HG03095 (cell line): ENCODE measurements around the gene LANCL1.

Experiments
- ATAC-seq: cut with Tn5 transposase; IDR thresholded peaks from one replicate; pipeline ENCODE4 v1.9.1; 2021; ENCODE audit warnings: moderate library complexity; ENCODE audit not compliant: unreplicated experiment

Gene LANCL1, protein sequence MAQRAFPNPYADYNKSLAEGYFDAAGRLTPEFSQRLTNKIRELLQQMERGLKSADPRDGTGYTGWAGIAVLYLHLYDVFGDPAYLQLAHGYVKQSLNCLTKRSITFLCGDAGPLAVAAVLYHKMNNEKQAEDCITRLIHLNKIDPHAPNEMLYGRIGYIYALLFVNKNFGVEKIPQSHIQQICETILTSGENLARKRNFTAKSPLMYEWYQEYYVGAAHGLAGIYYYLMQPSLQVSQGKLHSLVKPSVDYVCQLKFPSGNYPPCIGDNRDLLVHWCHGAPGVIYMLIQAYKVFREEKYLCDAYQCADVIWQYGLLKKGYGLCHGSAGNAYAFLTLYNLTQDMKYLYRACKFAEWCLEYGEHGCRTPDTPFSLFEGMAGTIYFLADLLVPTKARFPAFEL

DNA sequence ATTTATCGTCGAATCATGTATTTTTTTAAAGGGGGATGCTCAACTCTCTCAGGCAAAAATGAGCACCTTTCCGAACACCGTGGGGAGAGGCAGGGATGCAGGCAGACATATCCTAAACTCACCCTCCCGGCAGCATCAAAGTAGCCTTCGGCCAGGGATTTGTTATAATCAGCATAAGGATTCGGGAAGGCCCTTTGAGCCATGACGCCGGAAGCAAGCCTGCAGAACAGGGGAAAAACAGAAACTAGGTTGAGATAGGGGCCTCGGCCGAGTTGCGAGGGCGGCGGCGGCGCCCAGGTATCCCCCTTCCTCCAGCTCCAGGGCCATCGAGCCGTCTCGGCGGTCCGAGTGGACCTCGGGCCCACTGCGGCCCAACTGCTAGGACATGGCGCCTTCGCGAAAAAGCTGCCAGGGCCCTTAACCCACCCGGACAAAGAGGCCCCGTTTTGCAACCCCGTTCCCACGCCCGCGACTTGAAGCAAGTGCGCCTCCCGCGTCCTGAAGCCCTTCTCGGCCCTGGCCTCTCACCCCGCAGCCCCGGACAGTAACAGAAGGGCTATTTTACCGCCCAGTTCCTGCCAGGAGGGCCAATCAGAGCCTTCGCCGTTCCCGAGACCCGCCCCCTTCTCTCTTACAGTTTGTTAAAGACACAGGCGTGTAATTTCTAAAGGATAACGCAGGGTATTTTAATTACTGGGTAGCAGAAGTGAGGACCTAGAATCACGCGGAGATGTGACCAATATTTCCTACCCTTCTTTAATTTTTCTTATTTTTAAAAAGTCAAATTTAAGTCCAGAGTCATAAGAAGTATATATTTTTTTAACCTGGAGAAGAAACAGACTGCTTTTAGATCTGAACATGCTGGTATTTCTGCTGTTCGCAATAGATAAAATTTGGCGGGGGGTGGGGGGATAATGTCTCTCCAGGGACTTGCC is at the start of gene LANCL1:
LANCL1 (minus strand) TSS at position 566 of the 935 bp plus-strand sequence; CDS start at position 203, 363 bp downstream.
- ATAC-seq: peak; percentile 100

DNA sequence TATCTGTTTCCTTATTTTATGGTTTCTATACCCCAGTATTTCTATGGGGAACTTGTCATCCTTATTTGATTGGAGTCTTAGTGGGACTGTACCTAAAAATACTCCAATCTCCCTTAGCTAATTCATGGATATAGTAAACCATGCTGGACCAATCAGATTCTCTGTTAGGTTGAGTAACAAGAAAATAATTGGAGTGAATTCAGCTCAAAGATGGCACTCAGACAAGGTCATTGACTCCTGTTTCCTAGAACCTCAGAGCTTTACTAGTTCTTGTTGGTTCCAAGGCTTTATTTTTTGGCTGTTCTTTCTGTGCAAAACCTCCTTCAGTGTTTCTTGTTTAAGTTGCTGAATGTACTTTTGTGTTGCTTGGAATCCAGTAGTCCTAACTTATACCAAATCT is 48.0 kb upstream of the LANCL1 start:
- no peak for ATAC-seq

DNA sequence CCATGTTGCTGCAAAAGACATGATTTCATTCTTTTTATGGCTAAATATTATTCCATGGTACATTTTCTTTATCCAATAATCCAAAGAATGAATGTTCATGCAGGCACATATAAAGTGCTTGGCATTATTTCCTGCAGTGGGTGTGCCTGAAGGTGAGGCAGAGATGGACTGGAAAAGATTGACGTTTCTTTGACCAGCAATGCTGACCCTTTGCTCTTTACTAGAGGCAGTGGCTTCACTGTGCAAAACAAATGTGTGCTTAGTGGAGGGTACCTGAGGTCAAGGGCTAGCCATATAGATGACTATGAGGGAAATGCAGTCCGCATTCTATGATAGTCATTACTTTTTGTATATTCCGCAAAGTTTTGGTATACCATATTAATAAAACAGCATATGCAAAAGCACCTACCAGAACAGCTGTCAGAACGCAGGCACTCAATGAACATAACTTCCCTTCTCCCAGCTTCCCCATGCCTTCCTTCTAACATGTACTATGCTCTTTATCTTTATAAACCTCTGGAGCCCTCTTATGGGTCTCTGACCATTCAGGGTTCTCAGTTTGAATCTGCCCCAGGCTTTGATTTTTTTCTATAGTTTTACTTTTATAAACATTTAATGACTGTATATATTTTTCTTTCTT is 47.2 kb upstream of the LANCL1 start:
- no peak for ATAC-seq

DNA sequence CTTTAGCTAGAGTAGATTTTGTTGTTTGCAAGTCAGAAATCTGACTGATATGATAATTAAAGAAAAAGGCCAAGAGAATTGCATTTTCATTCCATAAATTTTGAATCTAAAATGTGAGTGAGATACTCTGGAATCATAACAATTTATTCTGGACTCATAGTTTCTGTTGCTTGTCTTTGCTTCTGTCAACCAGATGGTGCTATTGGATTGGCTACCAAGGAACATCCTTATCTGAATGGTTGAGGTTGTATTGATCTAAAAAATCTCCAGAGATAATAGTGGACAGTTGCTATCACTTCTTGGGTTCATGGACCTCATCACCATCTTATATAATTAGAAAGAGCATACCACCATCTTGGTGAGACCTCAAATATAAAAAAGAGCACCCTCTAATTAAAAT is 45.8 kb upstream of the LANCL1 start:
- ATAC-seq: no peak

DNA sequence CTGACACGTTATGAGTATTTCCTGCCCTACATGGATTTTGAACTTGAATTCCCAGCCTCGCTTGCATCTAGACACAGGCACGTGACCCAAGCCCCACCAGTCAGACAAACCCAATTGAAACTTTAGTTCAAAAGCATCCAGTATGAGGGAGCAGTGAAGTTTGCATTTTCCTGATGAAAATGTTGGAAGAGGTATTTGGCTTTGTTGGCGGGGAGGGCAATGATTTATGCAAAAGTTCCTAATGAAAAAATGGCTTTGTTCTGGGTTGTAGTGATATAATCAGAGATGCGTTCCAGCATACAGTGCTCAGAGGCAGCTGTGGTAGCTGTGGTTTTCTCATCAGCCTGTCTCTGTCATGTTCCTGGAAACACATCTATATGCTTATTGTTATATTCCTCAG is 43.0 kb upstream of the LANCL1 start:
- no peak for ATAC-seq

DNA sequence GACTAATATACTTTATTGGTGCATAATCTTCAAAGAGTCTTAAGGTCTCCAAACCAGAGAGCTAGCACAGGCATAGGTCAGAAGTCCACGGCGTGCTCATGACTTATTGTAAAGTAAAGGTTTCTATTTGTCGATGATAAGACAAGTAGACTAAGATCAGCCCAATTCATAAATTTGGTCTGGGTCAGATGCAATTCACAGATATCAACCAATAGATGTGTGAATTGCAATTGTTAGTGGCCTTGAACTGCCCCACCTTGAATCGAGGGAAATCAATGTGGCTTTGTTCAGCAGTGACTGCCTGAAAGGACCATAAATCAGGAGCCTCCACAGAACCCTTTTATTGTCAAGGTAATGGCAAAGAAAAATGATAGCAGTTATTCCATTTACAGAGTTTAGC is 40.7 kb upstream of the LANCL1 start:
- ATAC-seq: no peak

DNA sequence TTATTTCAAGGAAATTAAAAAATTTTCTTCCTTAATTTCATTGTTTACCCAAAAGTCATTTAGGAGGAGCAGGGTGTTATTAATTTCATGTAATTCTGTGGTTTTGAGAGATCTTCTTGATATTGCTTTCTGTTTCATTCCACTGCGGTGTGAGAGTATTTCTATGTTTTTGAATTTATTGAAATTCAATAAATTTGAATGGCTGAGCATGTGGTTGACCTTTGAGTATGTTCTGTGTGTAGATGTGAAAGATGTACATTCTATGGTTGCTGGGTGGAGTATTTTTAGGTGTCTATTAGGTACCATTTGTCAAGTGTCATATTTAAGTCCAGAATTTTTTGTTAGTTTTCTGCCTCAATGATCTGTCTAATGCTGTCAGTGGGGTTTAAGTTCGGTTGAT is 39.4 kb upstream of the LANCL1 start:
- no peak for ATAC-seq

DNA sequence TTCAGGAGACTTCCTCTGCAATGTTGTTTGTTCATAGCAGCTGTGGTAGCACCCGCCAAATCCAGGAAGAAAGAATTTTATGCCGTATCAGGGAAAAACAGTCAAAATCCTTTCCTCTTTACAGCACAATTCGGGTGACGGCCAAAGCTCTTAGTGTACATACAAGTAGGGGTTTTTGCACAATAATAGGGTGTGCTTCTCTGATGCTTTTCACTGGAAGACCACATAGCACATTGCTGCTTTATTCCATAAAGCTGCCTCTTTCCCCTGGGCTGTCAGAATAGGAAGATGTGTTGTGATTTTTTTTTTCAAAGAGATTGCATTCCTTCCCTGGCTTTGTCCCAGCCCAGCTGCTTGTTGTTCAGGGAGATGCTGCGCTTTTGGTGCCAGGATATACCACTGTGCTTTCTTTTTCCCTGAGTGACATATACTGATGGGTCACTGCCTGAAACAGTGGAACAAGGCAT is 27.2 kb upstream of the LANCL1 start:
- ATAC-seq: no peak

DNA sequence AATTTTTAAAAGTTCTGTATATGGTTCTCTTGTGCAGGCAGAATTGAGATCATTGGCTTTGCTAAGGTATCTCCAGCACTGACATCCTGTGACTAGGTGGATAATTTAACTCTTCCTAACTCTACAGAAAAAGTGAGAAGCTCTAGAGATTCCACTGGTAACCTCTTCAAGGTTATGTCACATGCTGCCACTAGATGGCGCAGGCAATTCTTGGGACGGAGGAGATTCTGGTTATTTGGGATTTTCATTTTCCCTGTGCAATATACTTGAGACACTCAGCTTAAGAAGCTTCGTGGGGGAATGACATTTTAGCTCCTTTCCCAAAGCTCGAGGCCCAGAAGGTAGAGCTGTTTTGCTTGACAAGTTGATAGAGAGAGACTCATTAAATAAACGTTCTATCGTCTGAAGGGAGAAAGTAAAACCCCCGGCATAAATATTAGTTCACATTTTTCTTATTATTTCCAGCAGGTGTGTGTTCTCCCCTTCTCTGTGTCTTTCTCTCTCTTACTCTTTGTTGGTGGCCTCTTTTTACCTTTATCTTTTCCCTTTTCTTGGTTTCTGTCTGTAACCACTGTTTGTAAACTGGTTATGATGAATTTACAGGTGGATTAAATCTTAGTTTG is 26.6 kb upstream of the LANCL1 start:
- ATAC-seq: peak; percentile 87

DNA sequence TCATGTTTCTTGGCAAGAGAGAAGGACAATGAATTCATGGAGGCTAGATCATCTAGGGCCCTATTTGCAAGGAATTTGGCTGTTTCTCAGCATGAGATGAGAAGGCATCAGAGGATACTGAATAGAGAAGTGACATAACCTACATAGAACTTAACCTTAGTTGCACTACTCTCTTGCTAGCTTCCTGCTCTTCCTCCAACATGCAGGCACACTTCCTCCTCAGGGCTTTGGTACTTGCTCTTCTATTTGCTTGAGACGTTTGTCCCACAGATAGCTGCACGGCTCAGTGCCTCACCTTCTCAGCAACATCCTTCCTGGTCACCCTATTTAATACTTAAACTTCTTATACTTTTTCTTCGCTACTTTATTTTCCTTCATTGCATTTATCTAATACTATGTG is 20.0 kb upstream of the LANCL1 start:
- peak; percentile 80 for ATAC-seq

DNA sequence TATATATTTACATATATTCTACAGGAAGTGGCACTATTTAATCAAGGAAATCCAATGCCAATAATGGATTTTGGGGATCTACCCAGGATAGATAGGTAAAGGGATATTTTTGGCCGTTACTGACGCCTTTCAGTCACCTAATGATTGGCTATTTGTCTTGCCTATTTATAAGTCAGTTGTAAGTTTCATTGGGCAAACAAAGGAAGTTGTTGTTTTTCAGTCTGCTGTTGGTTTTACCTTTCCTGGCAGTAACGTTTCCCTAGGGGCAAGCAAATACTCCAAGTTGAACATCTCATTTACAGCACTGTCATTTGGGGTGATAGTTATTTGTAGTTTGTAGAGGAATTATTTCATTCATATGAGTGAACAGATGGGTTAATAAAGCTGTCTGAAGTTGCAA is 17.0 kb upstream of the LANCL1 start:
- ATAC-seq: no peak

DNA sequence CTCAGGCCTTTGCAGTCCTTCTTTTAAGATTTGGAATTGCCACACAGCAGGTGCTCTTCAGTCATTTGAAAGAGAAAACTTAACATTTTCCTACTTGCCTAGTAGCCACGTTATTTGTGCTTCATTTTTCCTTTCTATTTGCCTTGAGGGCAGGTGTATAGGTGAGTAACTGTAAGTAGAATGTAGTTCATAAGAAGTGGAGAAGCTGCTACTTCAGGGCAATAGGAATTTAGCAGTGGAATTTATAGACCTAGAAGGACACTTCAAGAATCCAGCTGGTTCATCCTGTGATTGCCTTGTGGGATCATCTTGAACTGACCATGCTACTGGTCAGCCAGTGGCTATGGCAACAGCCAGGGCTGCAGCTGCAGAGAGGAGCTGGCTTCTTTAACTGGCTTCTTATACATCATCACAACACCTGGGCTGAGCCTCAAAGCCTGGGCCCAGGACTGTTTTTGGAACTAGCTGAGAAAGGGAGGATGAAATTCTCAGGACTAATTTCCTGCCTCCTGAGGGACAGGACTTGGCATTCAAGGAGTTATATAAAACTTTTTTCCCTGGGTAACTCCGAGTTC is 5.1 kb upstream of the LANCL1 start:
- no peak for ATAC-seq

DNA sequence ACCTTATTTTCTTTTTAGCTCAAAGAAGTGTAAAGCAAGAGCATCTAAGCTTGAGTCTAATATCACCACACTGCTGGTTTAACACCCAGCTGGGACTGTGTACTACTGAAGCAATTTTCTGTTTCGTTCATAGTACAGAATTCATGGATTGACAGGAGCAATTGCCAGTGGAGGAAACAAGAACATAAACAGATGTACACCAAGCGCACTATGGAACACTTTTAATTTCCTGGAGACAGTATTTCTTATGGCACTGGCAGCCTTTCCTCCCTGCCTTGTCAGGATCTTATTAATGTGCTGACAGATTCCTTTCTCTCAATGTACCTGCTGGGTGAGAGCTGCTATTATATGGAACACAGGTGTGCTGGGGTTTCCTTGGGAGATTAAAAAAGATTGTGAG is 4.2 kb upstream of the LANCL1 start:
- ATAC-seq: no peak

DNA sequence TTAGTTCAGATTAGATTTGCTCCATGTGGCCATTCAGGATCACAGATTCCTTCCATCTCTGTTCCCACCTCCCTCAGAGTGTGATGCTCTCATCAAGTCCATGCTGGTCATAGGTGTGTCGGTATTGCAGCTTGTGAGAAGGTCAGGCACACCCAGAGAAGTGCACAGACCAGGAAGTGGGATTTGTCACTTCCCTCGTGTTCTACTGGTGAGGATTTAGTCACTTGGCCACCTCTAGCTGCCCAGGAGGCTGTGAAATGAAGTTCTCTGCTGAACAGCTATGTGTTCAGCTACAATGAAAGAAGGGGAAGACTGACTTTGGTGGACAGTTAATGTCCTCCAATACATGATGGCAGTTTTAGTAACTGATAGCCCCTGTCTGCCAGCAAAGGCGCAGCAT is 3.5 kb upstream of the LANCL1 start:
- no peak for ATAC-seq

DNA sequence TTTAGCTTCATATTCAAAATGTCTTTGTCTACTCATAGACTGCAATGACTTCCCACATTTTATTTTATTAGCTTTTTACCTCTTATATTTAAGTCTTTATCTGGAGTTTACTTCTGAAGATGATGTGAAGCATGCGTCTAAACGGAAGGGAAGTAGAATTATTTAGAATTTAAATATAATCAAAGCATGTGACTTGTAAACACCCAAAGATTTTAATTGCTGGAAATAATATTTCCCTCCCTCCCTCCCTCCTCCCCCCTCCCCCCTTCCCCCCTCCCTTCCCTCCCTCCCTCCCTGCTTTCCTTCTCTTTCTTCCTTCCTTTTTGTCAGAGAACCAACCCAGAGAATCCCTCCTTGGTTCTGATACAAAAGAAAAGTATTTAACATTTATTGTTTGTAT is 2.1 kb upstream of the LANCL1 start:
- no peak for ATAC-seq

DNA sequence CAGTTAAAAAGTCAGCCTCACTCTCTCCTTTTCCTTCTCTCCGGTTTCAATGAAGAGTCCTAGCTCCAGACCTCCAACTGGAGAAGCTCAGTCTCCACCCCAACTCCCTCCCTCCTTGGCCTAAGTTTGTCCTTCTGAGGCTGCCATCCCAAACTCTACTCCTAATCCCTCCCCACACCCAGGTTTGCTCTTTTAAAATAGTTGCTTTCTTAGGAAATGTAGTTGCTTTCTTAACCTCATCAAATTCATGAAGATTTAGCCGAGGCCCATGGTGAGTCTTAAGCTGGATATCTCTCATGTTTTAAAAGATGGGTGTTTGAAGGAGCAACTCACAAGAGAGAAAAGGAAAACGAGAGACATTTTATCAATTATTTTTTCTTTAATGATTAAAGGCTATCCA is 937 bp upstream of the LANCL1 start:
- ATAC-seq: no peak

DNA sequence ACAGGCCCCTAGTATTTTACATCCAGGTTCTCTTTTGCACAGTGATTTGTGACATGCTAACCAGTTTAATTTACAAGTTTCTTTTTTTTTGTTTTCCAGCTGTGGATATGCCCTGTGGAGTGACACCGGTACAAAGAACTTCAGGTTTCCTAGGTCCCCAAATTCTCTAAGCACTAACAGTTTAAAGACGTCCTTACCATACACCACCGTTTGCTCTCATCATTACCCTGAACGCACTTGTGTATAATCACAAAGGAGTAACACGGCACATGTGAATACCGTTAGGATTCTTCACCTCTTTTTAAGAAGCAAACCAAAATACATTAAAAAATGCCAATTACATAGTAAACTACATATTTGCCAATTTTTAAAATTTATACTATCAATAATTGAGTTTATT is 853 bp downstream of the LANCL1 start:
- no peak for ATAC-seq

DNA sequence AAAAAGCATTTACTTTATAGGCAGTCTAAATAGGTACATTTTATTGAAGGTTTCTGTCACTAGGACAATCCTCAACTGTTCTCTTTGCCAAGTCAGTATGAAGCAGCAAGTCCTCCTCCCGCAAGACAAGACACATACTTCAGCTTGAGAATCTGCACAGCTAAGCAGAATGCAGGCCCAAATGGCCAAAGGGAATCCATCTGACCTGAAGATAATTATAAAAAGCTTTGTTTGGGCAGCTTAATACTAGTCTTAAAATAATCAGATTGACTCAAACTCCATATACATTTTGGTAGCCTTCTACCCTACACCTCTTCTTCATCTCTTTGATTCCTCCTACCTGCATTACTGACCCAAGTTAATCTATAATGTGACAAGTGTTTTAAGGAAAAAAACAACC is 1.8 kb downstream of the LANCL1 start:
- ATAC-seq: no peak

DNA sequence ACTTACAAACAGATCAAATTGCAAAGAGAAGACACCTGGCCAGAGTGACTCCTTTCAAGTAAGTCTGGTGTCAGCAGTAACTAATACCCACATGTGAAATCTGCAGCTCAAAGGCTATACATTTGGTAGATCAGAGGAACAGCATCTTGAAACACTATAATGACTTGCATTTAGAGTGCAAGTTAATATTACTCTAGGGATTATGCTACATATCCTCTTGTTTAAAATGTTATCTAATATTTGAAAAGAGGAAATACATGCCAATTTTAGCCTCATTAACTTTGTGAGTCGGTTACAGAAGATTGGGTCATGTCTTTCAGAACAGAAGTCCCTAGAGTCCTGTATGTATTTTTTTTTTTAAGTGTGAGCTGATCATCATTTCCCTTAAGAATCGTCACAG is 15.2 kb downstream of the LANCL1 start:
- ATAC-seq: peak; percentile 52

DNA sequence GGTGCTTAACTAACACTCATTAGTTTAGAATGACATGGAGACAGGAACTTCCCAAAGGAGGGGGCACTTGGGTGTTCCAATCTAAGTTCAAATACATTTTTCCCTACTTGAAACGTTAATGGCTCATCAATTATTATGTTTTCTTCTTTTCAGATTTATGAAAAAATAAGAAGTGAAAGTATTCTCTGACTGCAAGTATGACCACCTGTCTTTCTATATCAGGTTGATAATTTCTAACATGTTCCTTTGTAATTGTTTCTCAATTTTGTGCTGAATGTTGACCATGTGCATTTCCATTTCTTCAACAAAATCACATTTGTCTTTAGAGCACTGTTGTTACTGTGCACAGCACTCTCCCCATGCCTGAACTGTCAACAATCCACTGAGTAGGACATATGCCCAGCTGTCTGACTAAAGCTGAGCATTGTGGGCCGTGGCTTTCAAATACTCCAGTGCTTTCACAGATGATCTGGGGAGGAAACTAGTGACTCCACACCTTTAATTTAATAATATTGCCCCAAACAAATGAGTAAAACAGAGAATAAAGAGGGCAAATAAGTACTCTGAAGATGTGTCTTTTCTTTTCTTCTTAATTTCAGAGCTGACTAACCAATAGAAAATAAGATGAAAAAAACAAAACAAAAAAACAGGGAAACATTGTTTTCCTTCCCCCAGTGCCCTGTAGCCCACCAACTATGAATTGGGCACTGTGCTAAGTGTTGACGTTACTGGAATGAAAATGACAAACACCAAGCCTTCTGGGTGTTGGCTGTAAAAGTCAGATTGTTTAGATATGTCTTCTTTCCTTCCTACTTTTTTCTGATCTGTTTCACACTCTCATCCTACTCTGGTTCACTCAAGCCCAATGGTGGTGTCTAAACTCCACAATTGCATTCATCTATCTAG is 16.0 kb downstream of the LANCL1 start:
- peak; percentile 47 for ATAC-seq
